HPDE6-E6E7 (cell line): Measurements from ENCODE around the gene PPP1R12B.
"Not testable (repeated sequence)": the region's sequence is repeated elsewhere in the genome, so short reads cannot be mapped to it uniquely, and the experiment has no call there.

Experiments
- DNase-seq: peaks from one replicate; pipeline ENCODE4 v3.0.0; 2011; ENCODE audit warnings: missing footprints; ENCODE audit errors: extremely low spot score

The PPP1R12B gene

GRCh38 chr1:202554619-202555018 is 206.1 kb downstream of the PPP1R12B start:
- DNase-seq: not testable (repeated sequence)

- DNase-seq: not testable (repeated sequence)
Observed at GRCh38 chr1:202556037-202556436, 207.5 kb downstream of the PPP1R12B start.

- DNase-seq: not testable (repeated sequence)
Observed at GRCh38 chr1:202557662-202558061, 209.2 kb downstream of the PPP1R12B start.

- DNase-seq: no peak
Observed at GRCh38 chr1:202561240-202561639, 212.7 kb downstream of the PPP1R12B start.

- no peak for DNase-seq
Observed at GRCh38 chr1:202561726-202562443, 213.4 kb downstream of the PPP1R12B start.

GRCh38 chr1:202562444-202563060 is 214.1 kb downstream of the PPP1R12B start:
- no peak for DNase-seq

GRCh38 chr1:202563818-202564217 is 215.3 kb downstream of the PPP1R12B start:
- DNase-seq: no peak

- DNase-seq: no peak
Observed at GRCh38 chr1:202564958-202565495, 216.5 kb downstream of the PPP1R12B start.

- no peak for DNase-seq
Observed at GRCh38 chr1:202565890-202566602, 217.5 kb downstream of the PPP1R12B start.

- no peak for DNase-seq
Observed at GRCh38 chr1:202567738-202568137, 219.2 kb downstream of the PPP1R12B start.

- DNase-seq: no peak
Observed at GRCh38 chr1:202568410-202568809, 219.9 kb downstream of the PPP1R12B start.

- no peak for DNase-seq
Observed at GRCh38 chr1:202568826-202569225, 220.3 kb downstream of the PPP1R12B start.

GRCh38 chr1:202569393-202570322 is 221.2 kb downstream of the PPP1R12B start:
- DNase-seq: no peak

GRCh38 chr1:202571719-202572339 is 223.3 kb downstream of the PPP1R12B start:
- DNase-seq: no peak

GRCh38 chr1:202572867-202573266 is 224.4 kb downstream of the PPP1R12B start:
- DNase-seq: no peak

GRCh38 chr1:202575918-202576653 is 227.6 kb downstream of the PPP1R12B start:
- DNase-seq: no peak

- no peak for DNase-seq
Observed at GRCh38 chr1:202576816-202577215, 228.3 kb downstream of the PPP1R12B start.

GRCh38 chr1:202577381-202577780 is 228.9 kb downstream of the PPP1R12B start:
- DNase-seq: no peak

GRCh38 chr1:202578001-202578504 is 229.6 kb downstream of the PPP1R12B start:
- DNase-seq: no peak

- DNase-seq: no peak
Observed at GRCh38 chr1:202578565-202578964, 230.1 kb downstream of the PPP1R12B start.
